ENCODE measurements around the gene TOE1.

The TOE1 gene

DNA sequence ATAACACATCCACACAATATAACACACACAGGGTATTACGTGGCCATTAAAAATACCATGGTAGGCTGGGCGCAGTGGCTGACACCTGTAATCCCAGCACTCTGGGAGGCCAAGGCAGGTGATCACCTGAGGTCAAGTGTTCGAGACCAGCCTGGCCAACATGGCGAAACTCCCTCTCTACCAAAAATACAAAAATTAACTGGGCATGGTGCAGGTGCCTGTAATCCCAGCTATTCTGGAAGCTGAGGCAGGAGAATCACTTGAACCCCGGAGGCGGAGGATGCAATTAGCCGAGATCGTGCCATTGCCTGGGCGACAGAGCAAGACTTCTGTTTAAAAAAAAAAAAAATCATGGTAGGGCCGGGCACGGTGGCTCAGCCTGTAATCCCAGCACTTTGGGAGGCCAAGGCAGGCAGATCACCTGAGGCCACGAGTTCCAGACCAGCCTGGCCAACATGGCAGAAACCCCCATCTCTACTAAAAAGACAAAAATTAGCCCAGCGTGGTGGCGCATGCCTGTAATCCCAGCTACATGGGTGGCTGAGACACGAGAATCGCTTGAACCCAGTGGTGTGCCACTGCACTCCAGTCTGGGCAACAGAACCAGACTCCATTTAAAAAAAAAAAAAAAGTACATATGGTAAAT is 37.3 kb upstream of the TOE1 start:
- Histone ChIP-seq H4K20me1 (ENCODE audit: control insufficient read depth, insufficient read depth, low read depth, low read length) (no peaks in the 10 kb centered on the region), H3K27me3 (ENCODE audit: control insufficient read depth, low read length) (no peaks in the 10 kb centered on the region), H3K9me3 (ENCODE audit: control insufficient read depth, insufficient read depth, low read length) (no peaks in the 10 kb centered on the region), H3K79me2 (ENCODE audit: control insufficient read depth, low read length) (peaks cover 8% of the 10 kb centered on the region), H3K27ac (ENCODE audit: low read depth, low read length) (no peak overlapping the region), H3K4me1 (ENCODE audit: control insufficient read depth, low read length) (peaks cover 40% of the 10 kb centered on the region), H3K9me2 (replicated peaks; ENCODE audit: control insufficient read depth, low read length) (no peaks in the 10 kb centered on the region), H3F3A (ENCODE audit: control insufficient read depth, insufficient read depth) (peaks cover 26% of the 10 kb centered on the region), H3K4me3 (ENCODE audit: low read length) (peak overlapping the region; percentile 84), H3K36me3 (ENCODE audit: control insufficient read depth, low read length) (no peaks in the 10 kb centered on the region), H3K4me2 (ENCODE audit: low read length) (peak overlapping the region; percentile 85)
- TF ChIP-seq EZH2phosphoT487 (IDR thresholded peaks at IDR 0.05; ENCODE audit: borderline replicate concordance, low read length): no peak
- TF ChIP-seq, protein P1, sequence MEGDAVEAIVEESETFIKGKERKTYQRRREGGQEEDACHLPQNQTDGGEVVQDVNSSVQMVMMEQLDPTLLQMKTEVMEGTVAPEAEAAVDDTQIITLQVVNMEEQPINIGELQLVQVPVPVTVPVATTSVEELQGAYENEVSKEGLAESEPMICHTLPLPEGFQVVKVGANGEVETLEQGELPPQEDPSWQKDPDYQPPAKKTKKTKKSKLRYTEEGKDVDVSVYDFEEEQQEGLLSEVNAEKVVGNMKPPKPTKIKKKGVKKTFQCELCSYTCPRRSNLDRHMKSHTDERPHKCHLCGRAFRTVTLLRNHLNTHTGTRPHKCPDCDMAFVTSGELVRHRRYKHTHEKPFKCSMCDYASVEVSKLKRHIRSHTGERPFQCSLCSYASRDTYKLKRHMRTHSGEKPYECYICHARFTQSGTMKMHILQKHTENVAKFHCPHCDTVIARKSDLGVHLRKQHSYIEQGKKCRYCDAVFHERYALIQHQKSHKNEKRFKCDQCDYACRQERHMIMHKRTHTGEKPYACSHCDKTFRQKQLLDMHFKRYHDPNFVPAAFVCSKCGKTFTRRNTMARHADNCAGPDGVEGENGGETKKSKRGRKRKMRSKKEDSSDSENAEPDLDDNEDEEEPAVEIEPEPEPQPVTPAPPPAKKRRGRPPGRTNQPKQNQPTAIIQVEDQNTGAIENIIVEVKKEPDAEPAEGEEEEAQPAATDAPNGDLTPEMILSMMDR (IDR thresholded peaks at IDR 0.05; ENCODE audit: low read depth, low read length, poor library complexity, severe bottlenecking): no peak

DNA sequence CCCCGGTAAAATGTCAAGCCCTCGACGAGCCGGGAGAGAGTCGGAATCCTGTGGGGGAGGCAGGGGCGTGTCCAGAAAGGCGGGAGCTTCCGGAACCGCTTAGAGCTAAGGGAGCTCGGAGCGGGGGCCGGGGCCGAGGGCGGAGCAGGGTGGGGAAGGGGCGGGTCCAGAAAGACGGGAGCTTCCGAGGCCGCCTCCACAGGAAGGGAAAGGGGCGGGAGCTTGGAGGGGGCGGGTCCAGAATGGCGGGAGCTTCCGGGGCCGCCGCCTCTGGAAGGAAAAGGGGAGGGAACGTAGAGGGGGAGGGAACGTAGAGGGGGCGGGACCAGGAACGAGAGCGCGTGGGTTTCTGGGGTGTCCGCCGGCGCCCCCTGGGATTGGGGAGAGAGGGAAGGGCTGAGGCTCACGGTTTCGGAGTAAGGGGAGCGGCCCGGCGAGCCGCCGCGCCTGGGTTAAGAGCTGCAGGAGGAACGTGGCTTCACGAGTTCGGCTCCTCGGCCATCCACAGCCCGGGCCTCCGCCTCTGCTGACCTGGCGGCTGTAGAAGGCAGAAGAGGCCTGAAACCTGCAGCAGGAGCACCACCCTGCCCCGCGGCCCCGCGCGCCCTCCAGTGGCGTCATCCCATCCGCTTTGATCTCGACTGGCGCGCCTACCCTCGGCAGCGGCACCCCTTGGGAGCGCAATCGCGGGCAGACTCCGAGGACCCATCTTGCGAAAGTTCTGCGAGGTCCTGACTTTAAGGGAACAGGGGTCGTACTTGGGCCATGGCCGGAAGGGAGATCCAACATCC is 36.3 kb upstream of the TOE1 start:
- no peaks in the 10 kb centered on the region for H3K36me3 ChIP-seq (ENCODE audit: control insufficient read depth, low read length)
- H3K27me3 ChIP-seq (ENCODE audit: control insufficient read depth, low read length): no peaks in the 10 kb centered on the region
- H3K27ac ChIP-seq (ENCODE audit: low read depth, low read length): peak overlapping the region; percentile 83
- no peaks in the 10 kb centered on the region for H3K9me2 ChIP-seq (replicated peaks; ENCODE audit: control insufficient read depth, low read length)
- H4K20me1 ChIP-seq (ENCODE audit: control insufficient read depth, insufficient read depth, low read depth, low read length): no peaks in the 10 kb centered on the region
- H3K9me3 ChIP-seq (ENCODE audit: control insufficient read depth, insufficient read depth, low read length): no peaks in the 10 kb centered on the region
- peaks cover 26% of the 10 kb centered on the region for H3F3A ChIP-seq (ENCODE audit: control insufficient read depth, insufficient read depth)
- H3K79me2 ChIP-seq (ENCODE audit: control insufficient read depth, low read length): peaks cover 8% of the 10 kb centered on the region
- TF ChIP-seq EZH2phosphoT487 (IDR thresholded peaks at IDR 0.05; ENCODE audit: borderline replicate concordance, low read length): no peak
- TF ChIP-seq, protein P1 (IDR thresholded peaks at IDR 0.05; ENCODE audit: low read depth, low read length, poor library complexity, severe bottlenecking): peak; percentile 97
- peak overlapping the region; percentile 85 for H3K4me2 ChIP-seq (ENCODE audit: low read length)
- H3K4me1 ChIP-seq (ENCODE audit: control insufficient read depth, low read length): peaks cover 41% of the 10 kb centered on the region
- peak overlapping the region; percentile 84 for H3K4me3 ChIP-seq (ENCODE audit: low read length)

DNA sequence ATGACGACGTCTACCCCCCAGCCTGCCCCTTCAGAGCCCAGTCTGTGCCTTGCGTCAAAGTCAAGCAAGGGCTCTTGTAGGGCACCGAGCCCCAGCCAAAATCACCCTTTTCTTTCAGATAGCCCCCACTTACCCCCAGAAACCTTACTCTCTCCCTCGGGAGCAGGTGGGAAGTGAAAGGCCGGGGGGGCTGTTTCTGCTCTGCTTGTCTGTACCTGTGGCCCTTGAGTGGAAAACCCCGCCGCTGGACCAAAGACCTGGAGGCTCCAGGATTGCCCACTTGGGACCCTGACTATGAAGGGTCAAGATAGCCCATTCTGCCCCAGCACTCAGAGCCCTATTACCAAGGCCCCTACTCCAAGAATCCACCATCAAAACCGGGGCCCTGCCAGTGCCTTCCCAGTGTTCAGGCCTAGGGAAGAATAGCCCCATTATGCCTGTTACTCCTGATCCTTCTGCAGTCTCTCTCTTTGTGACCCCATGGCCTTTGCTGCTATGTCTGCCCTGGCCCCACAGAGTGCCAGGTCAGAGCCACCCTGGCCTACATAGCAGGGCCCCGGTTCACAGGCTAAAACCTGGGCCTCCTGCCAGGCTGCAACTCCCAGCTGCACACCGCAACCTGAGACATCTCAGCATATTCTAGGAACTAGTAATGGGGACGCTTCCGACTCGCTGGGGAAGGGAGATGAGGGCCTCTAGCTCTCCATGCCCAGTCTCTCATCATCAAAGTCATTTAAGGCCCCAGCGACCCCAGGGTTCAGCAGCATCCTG is 35.5 kb upstream of the TOE1 start:
- Histone ChIP-seq H3K9me2 (replicated peaks; ENCODE audit: control insufficient read depth, low read length) (no peaks in the 10 kb centered on the region), H3K4me1 (ENCODE audit: control insufficient read depth, low read length) (peaks cover 41% of the 10 kb centered on the region), H3K27me3 (ENCODE audit: control insufficient read depth, low read length) (no peaks in the 10 kb centered on the region), H3K4me2 (ENCODE audit: low read length) (peak overlapping the region; percentile 78), H3K27ac (ENCODE audit: low read depth, low read length) (peak overlapping the region; percentile 83), H3K4me3 (ENCODE audit: low read length) (peak overlapping the region; percentile 81), H3K9me3 (ENCODE audit: control insufficient read depth, insufficient read depth, low read length) (no peaks in the 10 kb centered on the region), H3K79me2 (ENCODE audit: control insufficient read depth, low read length) (peaks cover 8% of the 10 kb centered on the region), H3K36me3 (ENCODE audit: control insufficient read depth, low read length) (no peaks in the 10 kb centered on the region), H4K20me1 (ENCODE audit: control insufficient read depth, insufficient read depth, low read depth, low read length) (no peaks in the 10 kb centered on the region), H3F3A (ENCODE audit: control insufficient read depth, insufficient read depth) (peaks cover 26% of the 10 kb centered on the region)
- TF ChIP-seq, protein P1 (IDR thresholded peaks at IDR 0.05; ENCODE audit: low read depth, low read length, poor library complexity, severe bottlenecking): no peak
- TF ChIP-seq EZH2phosphoT487 (IDR thresholded peaks at IDR 0.05; ENCODE audit: borderline replicate concordance, low read length): no peak
